HG03521 (cell line): ENCODE results near the gene ARL14.
A peak's percentile ranks its signal among the peaks of the same experiment; 100 is the strongest.

Source experiments
- ATAC-seq: cut with Tn5 transposase; IDR thresholded peaks from one replicate; pipeline ENCODE4 v1.9.1; 2021; ENCODE audit warnings: mild to moderate bottlenecking, moderate library complexity; ENCODE audit not compliant: unreplicated experiment

The ARL14 gene

DNA sequence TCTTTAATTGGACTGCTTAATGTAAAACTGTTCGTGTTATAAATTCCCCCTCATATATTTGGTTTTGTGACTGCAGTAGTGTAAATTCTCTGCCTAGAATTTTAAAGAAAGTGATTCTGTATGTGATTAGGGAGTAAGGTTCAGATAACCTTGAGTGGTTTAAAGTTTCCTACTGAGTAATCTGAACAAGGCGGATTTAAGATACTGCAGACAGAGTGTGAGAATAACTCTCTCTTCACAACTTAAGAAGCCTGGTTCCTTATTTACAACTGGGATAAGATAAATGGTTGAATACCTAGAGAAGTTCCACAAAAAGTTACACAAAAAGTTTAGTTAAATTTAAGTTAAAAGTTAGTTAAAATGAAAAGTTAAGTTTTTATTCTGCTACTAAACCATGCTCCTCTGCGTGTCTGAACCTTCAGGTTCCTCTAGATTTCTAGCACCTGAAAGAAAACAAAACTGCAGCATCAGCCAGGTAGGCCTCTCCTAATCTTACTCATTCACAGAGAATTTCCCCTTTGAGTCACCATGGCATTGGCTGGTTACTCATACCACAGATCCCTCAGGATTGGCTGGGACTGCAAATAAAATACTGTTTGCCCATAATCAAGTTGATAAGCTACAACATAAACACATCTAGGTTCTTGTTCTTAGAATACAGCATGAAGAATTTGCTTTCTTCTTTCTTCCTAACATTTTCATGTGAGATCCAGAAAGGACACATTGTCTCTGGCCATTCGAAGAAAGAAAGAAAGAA lies at the start of gene ARL14:
ARL14 (plus strand) TSS at position 614 of the 757 bp plus-strand sequence. CDS start 187 bp downstream, outside the sequence.
- ATAC-seq: no peak

- no peak for ATAC-seq
Observed at GRCh38 chr3:160629491-160629890, 47.5 kb upstream of the ARL14 start.

- ATAC-seq: no peak
Observed at GRCh38 chr3:160633361-160634083, 43.4 kb upstream of the ARL14 start.

DNA sequence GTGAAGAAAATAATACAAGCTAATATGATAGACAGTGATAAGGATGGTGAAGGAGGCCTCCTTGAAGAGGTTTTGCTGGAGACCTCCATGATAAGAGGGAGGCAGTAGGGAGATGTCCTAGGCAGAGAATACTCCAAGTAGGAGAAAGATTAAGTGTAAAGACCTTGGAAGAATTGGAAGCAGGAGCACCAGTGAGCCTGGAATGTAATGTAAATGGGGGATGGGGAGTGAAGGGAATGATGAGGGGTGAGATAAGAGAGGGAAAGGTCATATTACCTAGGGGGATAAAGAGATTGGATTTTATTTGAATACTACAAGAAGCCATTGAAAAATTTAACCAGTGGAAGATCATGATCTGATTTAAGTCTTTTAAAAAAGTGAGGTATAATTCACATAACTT lies 41.7 kb upstream of the ARL14 start:
- ATAC-seq: no peak

DNA sequence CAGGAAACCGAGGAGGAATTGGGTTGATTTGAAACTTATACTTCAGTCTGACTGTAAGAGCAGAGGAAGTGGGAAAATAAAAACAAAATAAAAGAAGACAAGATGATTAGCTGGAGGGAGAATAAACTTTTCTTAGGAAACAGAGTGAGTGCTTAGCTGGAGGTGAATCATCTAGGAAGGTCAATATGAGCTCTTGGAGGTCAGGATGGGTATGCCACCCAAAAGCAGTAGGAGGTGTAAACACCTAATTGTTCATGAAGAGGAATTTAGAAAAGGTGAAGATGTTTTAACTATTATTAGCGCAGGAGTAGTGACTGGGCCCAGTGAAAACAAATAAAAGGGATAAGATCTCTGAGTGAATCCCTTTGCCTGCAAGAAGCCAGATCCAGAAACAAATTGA lies 39.9 kb upstream of the ARL14 start:
- ATAC-seq: no peak

GRCh38 chr3:160638184-160638583 lies 38.8 kb upstream of the ARL14 start:
- ATAC-seq: no peak

DNA sequence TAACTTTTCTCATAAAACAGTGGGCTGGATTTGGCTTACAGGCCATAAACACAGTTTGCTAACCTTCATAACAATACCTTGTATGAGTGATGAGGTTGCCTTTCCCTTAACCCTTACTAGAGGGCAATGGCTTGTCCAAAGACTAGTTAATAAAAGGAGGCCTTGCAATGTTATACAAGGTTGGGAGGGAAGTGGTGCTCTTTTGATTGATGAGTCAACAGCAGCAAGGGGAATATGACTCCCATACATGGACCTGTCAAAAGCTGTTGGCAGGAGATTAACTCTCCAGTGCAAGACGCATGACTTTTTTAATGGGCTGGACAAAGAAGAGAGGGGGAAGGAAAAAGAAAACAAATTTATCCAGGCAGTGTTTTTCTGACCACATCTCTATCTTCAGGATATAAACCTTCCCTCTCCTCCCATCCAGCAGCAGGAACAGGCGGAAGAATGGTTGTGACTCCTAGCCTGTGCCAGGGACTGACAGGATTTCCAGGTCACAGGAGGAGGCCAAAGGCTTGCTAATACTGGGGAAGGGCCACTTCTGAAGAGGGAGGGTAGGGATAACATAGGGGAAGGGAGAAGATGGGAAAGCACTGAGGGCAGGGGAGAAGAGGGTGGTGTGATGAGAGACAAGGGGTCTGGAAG lies 35.2 kb upstream of the ARL14 start:
- ATAC-seq: no peak

GRCh38 chr3:160643994-160644393 lies 33.0 kb upstream of the ARL14 start:
- no peak for ATAC-seq

DNA sequence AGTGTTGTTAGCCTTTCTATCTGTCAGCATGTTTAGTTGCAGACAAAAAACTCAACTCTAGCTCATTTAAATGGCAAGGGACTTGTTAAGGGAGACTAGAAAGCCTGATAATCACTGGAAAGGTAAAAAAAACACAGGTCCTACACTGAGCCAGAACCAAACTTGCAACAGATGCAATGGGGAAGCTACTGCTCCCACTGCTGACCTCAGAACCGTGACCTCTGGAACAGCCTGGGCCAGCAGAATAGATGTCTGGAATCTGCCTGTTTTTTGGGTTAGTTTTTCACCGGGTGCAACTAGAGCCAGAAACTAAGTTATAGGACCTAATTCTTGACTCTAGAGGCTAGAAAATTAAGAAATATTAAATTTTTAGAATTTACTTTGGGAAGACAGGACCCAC lies 32.5 kb upstream of the ARL14 start:
- ATAC-seq: no peak

GRCh38 chr3:160648701-160649100 lies 28.3 kb upstream of the ARL14 start:
- no peak for ATAC-seq

- no peak for ATAC-seq
Observed at GRCh38 chr3:160649596-160649995, 27.4 kb upstream of the ARL14 start.

DNA sequence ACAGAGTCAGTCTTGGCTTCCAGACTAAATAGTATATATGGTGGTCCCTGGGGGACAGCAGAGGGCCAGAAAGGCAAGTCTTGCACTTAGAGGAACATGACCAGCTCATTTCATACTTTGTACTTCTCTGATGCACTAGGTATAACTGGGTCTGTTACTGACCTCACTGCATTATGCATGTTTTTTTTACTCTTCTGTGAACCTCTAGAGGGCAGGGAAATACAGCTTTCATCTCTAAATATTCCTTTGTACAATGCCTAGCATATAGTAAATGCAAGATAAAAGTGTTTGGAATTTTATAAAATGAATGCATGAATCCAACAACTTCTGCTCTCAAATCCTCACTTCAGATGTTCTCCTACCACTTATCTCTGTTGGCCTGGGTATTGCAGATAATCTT lies 23.4 kb upstream of the ARL14 start:
- no peak for ATAC-seq

DNA sequence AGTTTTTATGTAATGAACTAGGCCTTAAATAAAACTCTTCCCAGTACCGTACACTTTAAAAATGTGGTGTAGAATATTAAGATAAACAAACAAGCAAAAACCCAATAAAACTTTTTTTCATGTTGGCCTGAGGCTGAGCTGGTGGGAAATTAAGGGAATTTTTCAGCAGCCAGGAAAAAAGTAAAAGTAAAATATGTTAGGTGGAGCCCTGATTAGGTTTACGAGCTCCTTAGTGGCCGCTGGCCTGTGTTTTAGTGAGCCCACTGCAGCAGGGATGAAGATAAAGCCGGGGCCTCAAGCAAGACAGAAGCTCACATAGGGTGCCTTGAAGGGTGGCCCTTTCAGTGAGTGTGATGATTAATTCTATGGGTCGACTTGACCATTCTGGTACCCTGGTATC lies 16.1 kb upstream of the ARL14 start:
- no peak for ATAC-seq

- no peak for ATAC-seq
Observed at GRCh38 chr3:160661660-160662059, 15.3 kb upstream of the ARL14 start.

GRCh38 chr3:160665231-160665630 lies 11.7 kb upstream of the ARL14 start:
- ATAC-seq: no peak

GRCh38 chr3:160665784-160666526 lies 11.0 kb upstream of the ARL14 start:
- ATAC-seq: peak; percentile 72

DNA sequence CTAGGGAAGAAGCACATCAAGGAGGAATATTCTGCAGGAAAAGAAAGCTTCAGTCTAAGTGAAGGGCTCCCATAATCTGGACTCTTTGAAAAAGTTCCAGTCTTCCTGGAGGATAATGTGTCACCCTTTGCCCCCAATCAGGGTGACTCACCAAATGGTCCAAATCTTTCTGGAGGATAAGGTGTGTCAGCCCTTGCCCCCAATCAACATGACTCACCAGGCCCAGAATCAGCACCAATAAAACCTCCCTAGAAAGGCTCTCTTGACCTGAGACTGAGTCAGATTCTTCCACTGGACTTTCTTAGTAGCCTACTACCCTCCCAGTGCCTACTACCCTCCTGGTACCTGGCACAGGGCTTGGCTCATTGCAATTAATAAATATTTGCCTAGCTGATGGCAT lies 9.5 kb upstream of the ARL14 start:
- ATAC-seq: no peak

GRCh38 chr3:160668454-160668853 lies 8.5 kb upstream of the ARL14 start:
- ATAC-seq: no peak

- peak; percentile 87 for ATAC-seq
Observed at GRCh38 chr3:160671231-160671630, 5.7 kb upstream of the ARL14 start.

GRCh38 chr3:160671995-160672394 lies 5.0 kb upstream of the ARL14 start:
- no peak for ATAC-seq

DNA sequence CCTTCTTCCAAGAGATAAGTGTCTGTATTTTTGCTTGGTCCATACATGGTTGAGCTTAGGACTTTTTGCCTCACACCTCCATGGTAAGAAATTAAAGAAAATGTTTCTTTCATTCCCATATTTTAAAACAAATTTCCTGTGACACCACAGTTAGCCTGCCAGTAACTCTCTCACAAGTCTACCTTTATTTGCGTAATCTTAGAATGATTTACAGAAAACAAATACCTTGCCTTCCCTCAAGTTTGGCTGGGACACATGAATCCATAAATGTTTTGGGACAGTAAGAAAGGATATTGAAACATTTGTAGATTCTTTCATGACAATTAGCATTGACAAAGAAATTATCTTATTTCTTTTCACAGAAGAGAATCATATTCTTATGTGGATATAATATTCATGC lies 3.8 kb upstream of the ARL14 start:
- ATAC-seq: no peak
